ENCODE results near the gene TBL1XR1.
"Not testable (repeated sequence)": the region's sequence is repeated elsewhere in the genome, so short reads cannot be mapped to it uniquely, and the experiment has no call there.

Gene TBL1XR1

GRCh38 chr3:177056927-177057326 lies 140.4 kb downstream of the TBL1XR1 start:
- no peak for DNase-seq

GRCh38 chr3:177055605-177056571 lies 141.4 kb downstream of the TBL1XR1 start:
- DNase-seq: no peak

- no peak for DNase-seq
Measured at GRCh38 chr3:177053107-177053506, 144.2 kb downstream of the TBL1XR1 start.

- no peak for DNase-seq
Measured at GRCh38 chr3:177051411-177051810, 145.9 kb downstream of the TBL1XR1 start.

- no peak for DNase-seq
Measured at GRCh38 chr3:177050501-177051237, 146.6 kb downstream of the TBL1XR1 start.

- DNase-seq: no peak
Measured at GRCh38 chr3:177045767-177046166, 151.5 kb downstream of the TBL1XR1 start.

GRCh38 chr3:177045222-177045621 lies 152.1 kb downstream of the TBL1XR1 start:
- no peak for DNase-seq

- no peak for DNase-seq
Measured at GRCh38 chr3:177041730-177042551, 155.3 kb downstream of the TBL1XR1 start.

- DNase-seq: no peak
Measured at GRCh38 chr3:177041021-177041729, 156.1 kb downstream of the TBL1XR1 start.

GRCh38 chr3:177039490-177040274 lies 157.6 kb downstream of the TBL1XR1 start:
- no peak for DNase-seq

GRCh38 chr3:177037241-177037640 lies 160.0 kb downstream of the TBL1XR1 start:
- peak; percentile 16 to 33 for DNase-seq

GRCh38 chr3:177035676-177036075 lies 161.6 kb downstream of the TBL1XR1 start:
- DNase-seq: no peak

- no peak for DNase-seq
Measured at GRCh38 chr3:177034832-177035475, 162.3 kb downstream of the TBL1XR1 start.

GRCh38 chr3:177026505-177027277 lies 170.6 kb downstream of the TBL1XR1 start:
- no peak for DNase-seq

- DNase-seq: no peak
Measured at GRCh38 chr3:177015881-177016280, 181.4 kb downstream of the TBL1XR1 start.

- no peak for DNase-seq
Measured at GRCh38 chr3:177013681-177014280, 183.5 kb downstream of the TBL1XR1 start.

- DNase-seq: no peak
Measured at GRCh38 chr3:177005718-177006405, 191.4 kb downstream of the TBL1XR1 start.

GRCh38 chr3:177000159-177000558 lies 197.1 kb downstream of the TBL1XR1 start:
- DNase-seq: not testable (repeated sequence)

- DNase-seq: no peak
Measured at GRCh38 chr3:176995946-176996345, 201.3 kb downstream of the TBL1XR1 start.
